SJSA1 (cell line): ENCODE data around the gene MCM9. TPM values are rescaled to one million over a fixed set of nuclear protein-coding genes. Genes with fewer than 3 reads are reported as not detected.

Source experiments
- DNase-seq, 2 experiments: peaks; one replicate each; pipeline ENCODE4 v3.0.0-alpha.2; 2015 to 2020; ENCODE audit warnings: low spot score in 2 of 2, low read depth in 1 of 2
- H3K27ac ChIP-seq: fragments of 250-450 bp; sonication (Bioruptor Pico); 2 replicates; pipeline ENCODE4 v1.5.1; 2020; ENCODE audit warnings: mild to moderate bottlenecking, moderate library complexity
- H3K27me3 ChIP-seq: fragments of 250-450 bp; sonication (Bioruptor Pico); replicated peaks from 2 replicates; pipeline ENCODE4 v1.5.1; 2020; ENCODE audit warnings: mild to moderate bottlenecking, moderate library complexity
- H3K36me3 ChIP-seq: fragments of 250-450 bp; sonication (Bioruptor Pico); 2 replicates; pipeline ENCODE4 v1.5.1; 2020; ENCODE audit warnings: mild to moderate bottlenecking
- H3K4me1 ChIP-seq: fragments of 250-450 bp; sonication (Bioruptor Pico); replicated peaks from 2 replicates; pipeline ENCODE4 v1.6.1; 2021; ENCODE audit warnings: mild to moderate bottlenecking
- H3K4me3 ChIP-seq: fragments of 250-450 bp; sonication (Bioruptor Pico); 2 replicates; pipeline ENCODE4 v1.5.1; 2020; ENCODE audit warnings: mild to moderate bottlenecking
- H3K9me3 ChIP-seq: fragments of 250-450 bp; sonication (Bioruptor Pico); replicated peaks from 2 replicates; pipeline ENCODE4 v1.5.1; 2020; ENCODE audit warnings: mild to moderate bottlenecking
- total RNA-seq: library from RNA; depleted of rRNA; stranded (reverse); fragments of >200 nt; shearing (Covaris generic); gene quantifications from 2 replicates; pipeline ENCODE4 v1.2.3, GENCODE V29; 2014

The MCM9 gene
- total RNA-seq, 1 experiment from 2014 or later, result 8.0 TPM

DNA sequence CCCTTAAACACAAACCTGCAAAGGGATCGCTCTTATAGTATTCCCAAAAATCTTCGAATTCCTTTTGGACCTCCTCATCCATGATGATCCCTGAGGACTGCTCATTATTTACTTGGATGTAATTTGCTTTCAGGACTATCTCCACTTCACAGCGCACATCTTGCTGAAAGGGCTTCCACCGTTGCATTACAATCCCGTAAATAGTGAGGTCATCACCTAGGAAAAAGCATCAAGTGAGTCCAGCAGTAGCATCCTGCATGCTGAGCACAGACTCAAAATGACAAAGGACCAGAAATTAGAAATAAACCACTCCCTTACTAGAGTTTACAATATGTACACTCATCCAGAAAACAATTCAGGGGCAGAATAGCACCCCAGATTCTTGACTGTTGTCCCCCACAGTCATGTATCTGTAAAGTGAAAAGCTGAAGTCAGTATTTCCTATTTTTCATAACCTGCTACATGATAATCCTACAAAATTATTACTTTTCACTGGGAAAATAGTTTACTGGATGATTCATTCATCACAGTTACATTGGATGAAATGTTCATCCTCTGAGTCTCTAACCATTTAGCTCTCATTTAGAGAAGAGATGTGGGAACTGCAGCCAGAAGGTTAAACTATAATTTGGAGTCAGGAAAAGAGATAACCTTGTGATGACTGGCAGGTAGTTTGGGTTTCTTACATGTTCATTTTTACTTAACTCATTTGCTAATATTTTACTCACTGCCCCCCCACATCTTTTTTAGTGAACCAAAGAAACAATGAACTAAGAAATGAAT is 17.2 kb downstream of the MCM9 start:
- H3K27ac ChIP-seq, result no peak overlapping the region
- no peaks in the 10 kb centered on the region for H3K4me1 ChIP-seq
- H3K36me3 ChIP-seq, result peaks cover 51% of the 10 kb centered on the region
- H3K4me3 ChIP-seq, result no peak overlapping the region
- DNase-seq, result no peak
- no peaks in the 10 kb centered on the region for H3K27me3 ChIP-seq
- no peaks in the 10 kb centered on the region for H3K9me3 ChIP-seq

DNA sequence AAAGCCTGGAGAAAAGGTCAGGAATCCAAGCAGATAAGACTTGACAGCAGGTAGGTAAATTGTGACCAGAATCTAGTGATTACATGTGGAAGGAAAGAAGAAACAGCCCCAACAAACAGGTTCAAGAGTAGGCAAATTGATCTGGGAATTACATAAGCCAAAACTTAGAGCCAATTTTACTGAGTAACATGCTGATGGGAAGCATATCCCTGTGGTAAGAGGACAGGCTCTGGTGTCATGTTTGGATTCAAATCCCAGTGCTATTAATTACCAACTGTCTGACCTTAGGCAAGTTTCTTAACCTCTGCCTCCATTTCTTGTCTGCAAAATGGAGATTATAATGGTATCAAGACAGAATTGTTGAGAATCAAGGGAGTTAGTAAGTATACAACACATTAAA is 20.4 kb downstream of the MCM9 start:
- Histone ChIP-seq H3K27ac (no peak overlapping the region), H3K27me3 (no peaks in the 10 kb centered on the region), H3K4me1 (no peaks in the 10 kb centered on the region), H3K36me3 (peaks cover 49% of the 10 kb centered on the region), H3K9me3 (no peaks in the 10 kb centered on the region), H3K4me3 (no peak overlapping the region)
- no peak for DNase-seq

DNA sequence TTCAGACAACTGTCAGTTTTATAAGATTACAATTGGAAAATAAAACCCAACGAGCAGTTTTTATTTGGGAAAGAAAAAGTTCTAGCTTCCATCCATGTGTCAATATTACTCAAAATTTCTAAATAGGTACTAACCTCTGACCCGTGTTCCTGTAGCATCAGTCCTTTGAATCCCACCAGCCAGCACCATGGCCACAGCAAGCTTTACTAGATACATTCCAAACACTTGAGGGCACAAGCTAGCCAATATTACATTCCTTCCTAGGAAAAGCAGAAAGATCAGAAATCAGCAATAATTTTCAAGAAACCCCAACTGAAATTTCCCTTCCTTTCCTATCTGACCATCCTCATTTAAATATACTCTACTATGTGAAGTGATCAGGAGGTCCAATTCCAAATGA is 21.8 kb downstream of the MCM9 start:
- H3K4me3 ChIP-seq, result no peak overlapping the region
- DNase-seq, result no peak
- H3K27ac ChIP-seq, result no peak overlapping the region
- H3K36me3 ChIP-seq, result peaks cover 62% of the 10 kb centered on the region
- no peaks in the 10 kb centered on the region for H3K4me1 ChIP-seq
- no peaks in the 10 kb centered on the region for H3K27me3 ChIP-seq
- H3K9me3 ChIP-seq, result no peaks in the 10 kb centered on the region

DNA sequence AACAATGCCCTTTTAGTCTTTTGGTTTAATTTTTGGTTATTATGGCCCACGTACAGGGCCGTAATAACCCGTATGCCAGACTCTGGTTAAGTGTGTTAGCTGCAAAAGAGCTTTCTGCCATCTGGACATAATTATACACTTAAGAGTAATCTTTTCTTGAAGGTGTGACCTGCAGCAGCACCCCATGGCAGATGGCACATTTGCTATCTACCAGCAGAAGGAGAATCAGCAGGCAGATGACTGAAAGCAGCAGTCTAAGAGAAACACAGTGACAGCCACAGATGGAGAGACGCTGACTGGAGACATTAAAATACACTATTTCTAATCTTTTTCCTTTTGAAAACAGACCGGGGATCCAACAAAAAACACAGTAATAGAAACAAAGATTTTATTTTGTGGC is 22.3 kb downstream of the MCM9 start:
- H3K27ac ChIP-seq, result no peak overlapping the region

DNA sequence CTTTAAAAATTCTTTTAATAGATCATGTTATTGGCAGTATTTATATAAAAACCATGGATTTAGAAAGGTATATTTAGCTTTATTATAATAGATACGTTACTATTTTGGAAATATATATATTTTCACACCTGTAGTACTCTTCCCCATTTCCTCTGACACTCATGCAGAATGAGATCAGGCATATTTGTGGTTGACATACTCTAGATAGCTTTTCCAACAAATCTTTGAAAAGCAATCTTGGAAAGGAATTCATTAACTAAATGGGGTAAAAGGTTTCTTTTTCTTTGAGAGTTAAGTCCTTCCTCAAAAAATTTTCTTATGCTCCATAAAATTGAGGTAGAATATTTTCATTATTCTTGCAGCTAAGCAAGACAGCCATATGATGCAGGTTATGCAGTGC is 26.5 kb downstream of the MCM9 start:
- H3K9me3 ChIP-seq, result no peaks in the 10 kb centered on the region
- H3K36me3 ChIP-seq, result peaks cover 89% of the 10 kb centered on the region
- no peak overlapping the region for H3K4me3 ChIP-seq
- no peak for DNase-seq
- H3K27ac ChIP-seq, result no peak overlapping the region
- H3K4me1 ChIP-seq, result no peaks in the 10 kb centered on the region
- H3K27me3 ChIP-seq, result no peaks in the 10 kb centered on the region

More for the DNA sequence above, 22.3 kb downstream of the MCM9 start:
- Histone ChIP-seq H3K9me3 (no peaks in the 10 kb centered on the region), H3K27me3 (no peaks in the 10 kb centered on the region), H3K4me3 (no peak overlapping the region), H3K36me3 (peaks cover 67% of the 10 kb centered on the region), H3K4me1 (no peaks in the 10 kb centered on the region)
- no peak for DNase-seq

DNA sequence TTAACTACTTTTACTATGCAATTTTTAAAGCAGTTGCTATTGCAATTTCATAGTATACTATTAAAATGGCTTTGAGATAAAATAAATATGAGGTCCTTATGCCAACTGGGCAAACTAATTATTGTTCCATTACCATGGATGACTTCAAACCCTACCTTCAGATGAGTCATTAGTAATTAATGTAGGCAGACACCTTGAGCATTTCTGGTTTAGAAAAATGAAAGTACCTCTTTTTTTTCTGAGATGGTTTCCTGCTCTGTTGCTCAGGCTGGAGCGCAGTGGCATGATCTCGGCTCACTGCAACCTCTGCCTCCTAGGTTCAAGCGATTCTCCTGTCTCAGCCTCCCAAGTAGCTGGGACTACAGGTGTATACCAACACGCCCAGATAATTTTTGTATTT is 29.1 kb downstream of the MCM9 start:
- no peaks in the 10 kb centered on the region for H3K9me3 ChIP-seq
- no peak for DNase-seq
- H3K36me3 ChIP-seq, result peaks cover 94% of the 10 kb centered on the region
- H3K27me3 ChIP-seq, result no peaks in the 10 kb centered on the region
- H3K4me1 ChIP-seq, result no peaks in the 10 kb centered on the region
- H3K4me3 ChIP-seq, result no peak overlapping the region
- H3K27ac ChIP-seq, result no peak overlapping the region

DNA sequence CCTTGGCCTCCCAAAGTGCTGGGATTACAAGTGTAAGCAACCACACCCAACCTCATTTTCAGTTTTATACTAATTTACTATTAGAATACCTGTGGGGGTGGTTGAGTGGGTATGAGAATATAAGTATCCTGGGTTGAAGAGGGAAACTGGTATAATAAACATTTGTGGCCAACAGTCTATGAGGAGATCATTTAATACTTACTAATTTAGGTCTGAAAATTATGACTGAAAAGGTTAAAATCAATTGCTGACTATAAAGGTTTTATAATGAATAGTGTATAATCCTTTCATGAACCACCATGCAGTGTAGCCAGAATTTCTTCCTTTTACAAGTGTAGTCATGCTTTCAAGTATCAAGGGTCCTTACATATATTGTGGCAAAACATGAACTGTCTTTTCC is 29.9 kb downstream of the MCM9 start:
- no peak for DNase-seq

DNA sequence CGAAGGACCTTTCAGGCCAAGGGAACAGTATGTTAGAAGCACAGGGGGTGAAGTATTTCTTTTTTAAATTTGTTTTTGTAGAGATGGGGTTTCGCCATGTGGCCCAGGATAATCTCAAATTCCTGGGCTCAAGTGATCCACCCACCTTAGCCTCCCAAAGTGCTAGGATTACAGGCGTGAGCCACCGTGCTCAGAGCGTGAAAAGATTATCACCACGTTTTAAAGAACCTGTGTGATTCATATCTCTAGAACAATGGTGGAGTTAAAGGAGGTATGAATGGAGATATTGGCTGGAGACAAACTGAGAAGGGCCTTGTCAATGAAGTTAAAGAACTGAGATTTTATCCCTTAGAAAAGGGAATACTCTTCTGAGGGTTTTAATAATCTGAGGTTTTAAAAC is 31.3 kb downstream of the MCM9 start:
- Histone ChIP-seq H3K27me3 (no peaks in the 10 kb centered on the region), H3K4me3 (no peak overlapping the region), H3K9me3 (no peaks in the 10 kb centered on the region), H3K4me1 (no peaks in the 10 kb centered on the region), H3K27ac (no peak overlapping the region), H3K36me3 (peaks cover 90% of the 10 kb centered on the region)
- DNase-seq, result no peak

More for the DNA sequence above, 29.9 kb downstream of the MCM9 start:
- Histone ChIP-seq H3K4me1 (no peaks in the 10 kb centered on the region), H3K4me3 (no peak overlapping the region), H3K36me3 (peaks cover 92% of the 10 kb centered on the region), H3K9me3 (no peaks in the 10 kb centered on the region), H3K27ac (no peak overlapping the region), H3K27me3 (no peaks in the 10 kb centered on the region)

DNA sequence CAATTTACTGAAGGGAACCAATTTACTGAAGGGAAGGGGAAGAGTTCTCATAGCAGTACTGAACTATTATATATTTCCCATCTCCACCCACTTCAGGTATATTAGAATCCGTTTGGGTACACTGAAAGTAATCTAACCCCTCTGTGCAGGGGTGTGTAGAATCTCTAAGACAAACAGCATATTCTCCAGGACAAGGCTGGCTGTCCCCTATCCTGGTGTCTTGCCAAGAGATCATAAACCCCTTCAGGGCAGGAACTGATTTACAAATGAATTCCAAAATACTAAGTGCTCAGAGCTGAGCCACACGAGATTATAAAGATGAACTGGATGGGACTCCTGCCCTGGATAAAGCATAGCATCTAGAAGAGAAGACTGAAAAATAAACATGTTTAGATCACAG is 31.8 kb downstream of the MCM9 start:
- no peak overlapping the region for H3K4me3 ChIP-seq
- no peaks in the 10 kb centered on the region for H3K9me3 ChIP-seq
- H3K4me1 ChIP-seq, result no peaks in the 10 kb centered on the region
- no peak overlapping the region for H3K27ac ChIP-seq
- peaks cover 87% of the 10 kb centered on the region for H3K36me3 ChIP-seq
- DNase-seq, result no peak
- H3K27me3 ChIP-seq, result no peaks in the 10 kb centered on the region

DNA sequence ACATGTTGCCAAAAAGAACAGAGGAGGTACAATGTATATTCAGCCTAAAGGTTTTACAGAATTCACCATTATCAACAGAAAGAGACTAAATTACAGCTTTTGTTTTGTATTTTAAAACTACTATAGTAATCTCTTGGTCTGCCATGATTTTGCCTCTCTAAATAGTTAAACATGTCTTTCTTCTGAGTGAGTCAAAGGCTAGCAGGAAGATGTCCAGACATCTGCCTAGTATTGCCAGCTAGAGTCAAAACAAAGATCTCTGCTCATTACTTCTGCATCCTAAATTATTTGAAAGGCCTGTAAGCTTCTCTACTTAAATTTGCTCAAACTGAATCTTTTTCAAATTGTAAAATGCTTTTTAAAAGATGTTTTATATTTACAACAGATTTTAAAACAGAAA is 32.2 kb downstream of the MCM9 start:
- H3K4me3 ChIP-seq, result no peak overlapping the region
- DNase-seq, result no peak
- H3K27ac ChIP-seq, result no peak overlapping the region
- H3K4me1 ChIP-seq, result no peaks in the 10 kb centered on the region
- no peaks in the 10 kb centered on the region for H3K9me3 ChIP-seq
- no peaks in the 10 kb centered on the region for H3K27me3 ChIP-seq
- peaks cover 87% of the 10 kb centered on the region for H3K36me3 ChIP-seq

DNA sequence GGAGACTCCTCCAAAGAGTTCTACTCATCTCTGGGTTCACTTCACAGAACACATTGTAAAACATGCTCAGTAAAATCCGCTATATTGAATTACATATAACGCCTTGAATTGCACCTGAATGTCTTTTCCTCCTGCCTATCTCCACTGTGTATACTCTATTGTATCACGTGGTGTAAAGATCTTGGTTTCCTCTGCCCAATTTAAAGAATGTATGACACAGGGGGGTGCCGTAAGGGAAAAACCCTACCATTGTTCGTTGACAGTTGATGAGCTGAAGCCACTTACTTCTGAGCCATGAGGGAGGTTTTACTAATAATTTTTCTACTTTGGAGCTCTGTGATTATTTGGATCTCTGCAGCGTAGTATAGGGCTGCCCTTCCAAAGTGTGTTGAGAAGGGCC is 35.0 kb downstream of the MCM9 start:
- H3K36me3 ChIP-seq, result peaks cover 66% of the 10 kb centered on the region
- no peak overlapping the region for H3K27ac ChIP-seq
- H3K4me3 ChIP-seq, result no peak overlapping the region
- no peak for DNase-seq
- no peaks in the 10 kb centered on the region for H3K9me3 ChIP-seq
- H3K4me1 ChIP-seq, result peaks cover 11% of the 10 kb centered on the region
- H3K27me3 ChIP-seq, result no peaks in the 10 kb centered on the region

DNA sequence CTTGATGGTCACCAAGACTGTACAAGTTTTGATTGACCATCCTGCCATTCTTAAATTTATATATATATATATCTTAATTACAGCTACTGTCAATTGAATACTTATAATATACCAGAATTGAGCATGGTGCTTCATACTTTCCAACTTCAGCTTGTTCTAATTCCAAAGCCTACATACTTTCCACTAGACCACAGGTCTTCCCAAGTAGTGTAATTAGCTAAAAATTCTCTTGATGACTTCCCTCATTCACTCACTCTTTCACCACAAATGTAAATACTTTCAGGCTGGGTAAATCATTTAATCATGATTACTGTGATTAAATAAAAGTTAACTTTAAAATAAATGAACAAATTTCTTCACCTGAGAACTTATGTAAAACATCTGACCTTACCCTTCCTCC is 37.6 kb downstream of the MCM9 start:
- H3K9me3 ChIP-seq, result 0 out of 2 replicates have a peak, but pooled peaks cover 4% of the 10 kb centered on the region
- peak overlapping the region; percentile 93; the same call in 1 of the 2 replicates for H3K27ac ChIP-seq
- peaks cover 16% of the 10 kb centered on the region for H3K4me1 ChIP-seq
- H3K4me3 ChIP-seq, result no peak overlapping the region
- H3K36me3 ChIP-seq, result peaks cover 52% of the 10 kb centered on the region
- no peaks in the 10 kb centered on the region for H3K27me3 ChIP-seq
- DNase-seq, result no peak

DNA sequence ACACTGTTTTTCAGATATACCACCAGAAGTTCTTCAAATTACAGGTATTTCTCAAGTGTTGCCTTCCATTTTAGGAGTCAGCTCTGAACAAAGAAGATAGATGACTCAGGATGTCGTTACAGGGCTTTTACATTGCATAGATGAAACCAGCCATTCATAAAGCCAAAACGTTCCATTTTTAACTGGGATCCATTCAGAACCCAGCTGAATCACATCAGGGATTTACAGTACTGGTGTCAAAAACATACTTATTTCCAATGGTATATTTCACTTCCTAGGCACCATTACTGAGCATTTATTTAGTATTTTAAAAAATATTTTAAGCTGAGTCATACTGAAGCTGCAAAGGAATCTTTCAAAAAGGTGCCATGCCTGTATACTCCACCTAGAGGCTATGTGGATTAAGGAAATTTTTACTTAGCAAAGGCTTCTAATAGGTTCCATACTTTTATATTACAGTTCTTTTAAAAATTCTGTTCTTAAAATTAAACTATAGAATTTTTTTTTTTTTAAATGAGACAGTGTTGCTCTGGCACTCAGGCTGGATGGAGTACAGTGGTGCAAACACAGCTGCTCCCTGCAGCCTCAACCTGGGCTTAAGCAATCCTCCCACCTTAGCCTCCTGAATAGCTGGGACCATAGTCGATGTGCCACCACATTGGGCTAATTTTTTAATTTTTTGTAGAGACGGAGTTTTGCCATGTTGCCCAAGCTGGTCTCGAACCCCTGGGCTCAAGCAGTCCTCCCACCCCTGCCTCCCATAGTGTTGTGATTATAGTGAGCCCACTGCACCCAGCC is 38.4 kb downstream of the MCM9 start:
- Histone ChIP-seq H3K4me3 (peak overlapping the region; percentile 94), H3K36me3 (peaks cover 44% of the 10 kb centered on the region), H3K4me1 (peaks cover 20% of the 10 kb centered on the region), H3K9me3 (0 out of 2 replicates have a peak, but pooled peaks cover 4% of the 10 kb centered on the region), H3K27me3 (no peaks in the 10 kb centered on the region), H3K27ac (peak overlapping the region; percentile 93)
- peak in 1 of 2 experiments; percentile 88 for DNase-seq

DNA sequence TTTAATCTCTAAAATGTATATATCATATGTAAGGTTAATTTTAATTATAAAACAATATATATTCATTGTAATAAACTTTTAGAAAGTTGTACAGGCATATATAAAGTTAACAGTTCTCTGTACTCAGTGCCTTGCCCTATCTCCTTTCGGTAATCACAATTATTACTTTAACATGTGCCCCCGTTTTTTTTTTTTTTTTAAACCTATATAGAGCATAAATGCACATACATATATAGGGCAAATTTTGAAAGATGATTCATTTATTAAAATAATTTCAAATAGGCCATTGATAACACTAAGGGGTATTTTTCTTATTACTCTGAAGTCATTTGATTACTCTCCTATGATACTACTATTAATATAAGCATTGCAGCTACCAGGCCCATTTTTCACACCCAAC is 39.1 kb downstream of the MCM9 start:
- no peak for DNase-seq
- Histone ChIP-seq H3K36me3 (peaks cover 38% of the 10 kb centered on the region), H3K4me3 (peak overlapping the region; percentile 94), H3K27ac (peak overlapping the region; percentile 93), H3K4me1 (peaks cover 20% of the 10 kb centered on the region), H3K9me3 (0 out of 2 replicates have a peak, but pooled peaks cover 4% of the 10 kb centered on the region), H3K27me3 (no peaks in the 10 kb centered on the region)
